K562 (cell line): ENCODE measurements around the gene RAB17. TPM values are rescaled to one million over a fixed set of nuclear protein-coding genes. Genes with fewer than 3 reads are reported as not detected.

Source experiments
- ARID1B ChIP-seq: fragments of 450-650 bp; IDR thresholded peaks from 2 replicates; pipeline ENCODE4 v1.6.1; 2016; ENCODE audit warnings: antibody characterized with exemption, mild to moderate bottlenecking, inconsistent platforms
- ARID3B ChIP-seq: fragments of 250-450 bp; sonication (Bioruptor Pico); IDR thresholded peaks from 2 replicates; pipeline ENCODE4 v1.4.0; 2020; ENCODE audit warnings: borderline replicate concordance
- C11orf30 ChIP-seq: fragments of 450-650 bp; IDR thresholded peaks from 2 replicates; pipeline ENCODE4 v1.6.1; 2016; ENCODE audit warnings: low read depth, mild to moderate bottlenecking
- CREM ChIP-seq: IDR thresholded peaks from 2 replicates; pipeline ENCODE4 v1.6.1; 2014; ENCODE audit warnings: antibody characterized with exemption, low read depth
- ETS2 ChIP-seq: IDR thresholded peaks from 2 replicates; pipeline ENCODE4 v1.6.1; 2016; ENCODE audit warnings: borderline replicate concordance, missing genetic modification characterization, mild to moderate bottlenecking, moderate library complexity, missing compliant biosample characterization; ENCODE audit not compliant: poor library complexity, severe bottlenecking
- ETV6 ChIP-seq, 3 experiments: fragments of 150-350 bp in 1 of 3; sonication (generic) in 1 of 3; formaldehyde crosslinking in 1 of 3; IDR thresholded peaks; 2 replicates each; pipeline versions ENCODE4 v1.6.1 to v1.8.0; 2014 to 2022; ENCODE audit warnings: borderline replicate concordance in 2 of 3, low read depth in 2 of 3, antibody characterized with exemption in 1 of 3, low read length in 1 of 3, mild to moderate bottlenecking in 1 of 3, missing genetic modification reagents in 1 of 3
- FOSL1 ChIP-seq: fragments of 200-800 bp; sonication (Bioruptor generic); conservative IDR thresholded peaks from 2 replicates; pipeline ENCODE4 v1.6.1; 2016; ENCODE audit warnings: missing genetic modification characterization, missing compliant biosample characterization
- GTF3C2 ChIP-seq: IDR thresholded peaks from 3 replicates; pipeline ENCODE4 v1.6.1; 2011; ENCODE audit warnings: borderline replicate concordance, mild to moderate bottlenecking, moderate library complexity; ENCODE audit not compliant: insufficient read length; ENCODE audit errors: extremely low read depth
- HMG20B ChIP-seq: fragments of 250-450 bp; sonication (Bioruptor Pico); IDR thresholded peaks from 2 replicates; pipeline ENCODE4 v1.5.0; 2021; ENCODE audit warnings: mild to moderate bottlenecking
- KAT7 ChIP-seq: sonication (generic); formaldehyde crosslinking; IDR thresholded peaks from 2 replicates; pipeline ENCODE4 v1.8.0; 2022; ENCODE audit warnings: missing genetic modification reagents, mild to moderate bottlenecking, borderline replicate concordance
- KHSRP ChIP-seq: fragments of 450-650 bp; IDR thresholded peaks from 2 replicates; pipeline ENCODE4 v1.6.1; 2017
- NFE2 ChIP-seq: IDR thresholded peaks from 2 replicates; pipeline ENCODE4 v1.6.1; 2014; ENCODE audit warnings: antibody characterized with exemption, low read depth
- RFX5 ChIP-seq: IDR thresholded peaks from 2 replicates; pipeline ENCODE4 v1.6.1; 2011; ENCODE audit warnings: low read depth, mild to moderate bottlenecking, improper control_type of control experiment, low read length
- TEAD4 ChIP-seq, 2 experiments: sonication (generic) in 1 of 2; formaldehyde crosslinking in 1 of 2; IDR thresholded peaks; 2 replicates each; pipeline versions ENCODE4 v1.6.1 to v1.8.0; 2012 to 2022; ENCODE audit warnings: borderline replicate concordance in 1 of 2, inconsistent platforms in 1 of 2, low read length in 1 of 2, mild to moderate bottlenecking in 1 of 2, missing genetic modification reagents in 1 of 2
- TFAM ChIP-seq: fragments of 250-450 bp; sonication (Bioruptor Pico); conservative IDR thresholded peaks from 2 replicates; pipeline ENCODE4 v1.5.0; 2021; ENCODE audit warnings: mild to moderate bottlenecking, moderate library complexity
- ZC3H11A ChIP-seq: IDR thresholded peaks from 2 replicates; pipeline ENCODE4 v1.6.1; 2012; ENCODE audit warnings: low read depth, low read length, improper control_type of control experiment
- ZNF24 ChIP-seq: fragments of 450-650 bp; IDR thresholded peaks from 2 replicates; pipeline ENCODE4 v1.6.1; 2016
- ZNF311 ChIP-seq: fragments of 250-450 bp; sonication (Bioruptor Pico); IDR thresholded peaks from 2 replicates; pipeline ENCODE4 v1.4.0; 2020; ENCODE audit warnings: mild to moderate bottlenecking, moderate library complexity
- ZNF766 ChIP-seq: fragments of 200-800 bp; sonication (Bioruptor generic); conservative IDR thresholded peaks from 2 replicates; pipeline ENCODE4 v1.6.1; 2016; ENCODE audit warnings: missing genetic modification characterization, missing compliant biosample characterization
- polyA plus RNA-seq, 8 experiments: library from polyadenylated mRNA; depleted of rRNA in 4 of 8; stranded (reverse) in 5 of 8; unstranded in 3 of 8; fragments of >200 nt; fragmentation: Nextera tagmentation in 2 of 8; fragmentation: Illumina TruSeq in 1 of 8; extraction: Ambion mirVana in 2 of 8; extraction: Trizol in 1 of 8; gene quantifications; 2 replicates each; pipeline versions ENCODE4 v1.2.1 to v1.2.3, GENCODE V29; 2011 to 2014; ENCODE audit warnings: inconsistent platforms in 1 of 8, missing spikeins in 1 of 8
- total RNA-seq, 7 experiments: library from RNA; depleted of rRNA in 6 of 7; stranded (reverse); fragments of >200 nt in 6 of 7; fragmentation: Illumina TruSeq in 2 of 7; extraction: Trizol in 2 of 7; gene quantifications; 2 replicates each; pipeline versions ENCODE4 v1.2.1 to v1.2.3, GENCODE V29; 2011 to 2021; ENCODE audit warnings: low replicate concordance in 1 of 7
- TF ChIP-seq, protein P1 (sequence below): sonication (generic); formaldehyde crosslinking; IDR thresholded peaks from 2 replicates; pipeline ENCODE4 v1.8.0; 2022; ENCODE audit warnings: missing genetic modification reagents, mild to moderate bottlenecking, borderline replicate concordance

The RAB17 gene
- total and polyA plus RNA-seq, 9 of the 15 experiments (the other 6 are each of a cell fraction or from before 2014, with no cell fraction given) = 0.13 TPM; not detected in 8

- TF ChIP-seq TEAD4 (IDR thresholded peaks at IDR 0.05; ENCODE audit: low read length) = peak; percentile 19; the same call in 1 of the 2 replicates
- no peak for TF ChIP-seq TEAD4 (CRISPR knock-in tag; IDR thresholded peaks at IDR 0.05; ENCODE audit: borderline replicate concordance)
- TF ChIP-seq ETS2 = no peak
- peak; percentile 76 for TF ChIP-seq FOSL1 (tag)
- TF ChIP-seq ARID1B = peak; percentile 53; the same call in 1 of the 2 replicates
- peak; percentile 37; the same call in 1 of the 2 replicates for TF ChIP-seq C11orf30
- no peak for TF ChIP-seq TFAM (CRISPR knock-in tag)
- TF ChIP-seq GTF3C2 = no peak
- no peak for TF ChIP-seq KHSRP
- TF ChIP-seq HMG20B (CRISPR knock-in tag) = no peak
- no peak for TF ChIP-seq CREM
- 0 out of 2 replicates have a peak, but pooled peaks have one; percentile 24 for TF ChIP-seq ZNF766 (CRISPR knock-in tag)
- peak; percentile 68 for TF ChIP-seq NFE2
- no peak for TF ChIP-seq ETV6 (IDR thresholded peaks at IDR 0.05; ENCODE audit: borderline replicate concordance in 1 of 2, low read depth in 2 of 2, low read length in 1 of 2)
- TF ChIP-seq ETV6 (CRISPR knock-in tag; IDR thresholded peaks at IDR 0.05; ENCODE audit: borderline replicate concordance) = no peak
- no peak for TF ChIP-seq ARID3B (CRISPR knock-in tag)
- TF ChIP-seq ZC3H11A = no peak
- TF ChIP-seq ZNF24 = no peak
- TF ChIP-seq KAT7 (CRISPR knock-in tag) = no peak
- TF ChIP-seq, protein P1, sequence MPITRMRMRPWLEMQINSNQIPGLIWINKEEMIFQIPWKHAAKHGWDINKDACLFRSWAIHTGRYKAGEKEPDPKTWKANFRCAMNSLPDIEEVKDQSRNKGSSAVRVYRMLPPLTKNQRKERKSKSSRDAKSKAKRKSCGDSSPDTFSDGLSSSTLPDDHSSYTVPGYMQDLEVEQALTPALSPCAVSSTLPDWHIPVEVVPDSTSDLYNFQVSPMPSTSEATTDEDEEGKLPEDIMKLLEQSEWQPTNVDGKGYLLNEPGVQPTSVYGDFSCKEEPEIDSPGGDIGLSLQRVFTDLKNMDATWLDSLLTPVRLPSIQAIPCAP (CRISPR knock-in tag) = no peak
- no peak for TF ChIP-seq RFX5
- no peak for TF ChIP-seq ZNF311
Measured at GRCh38 chr2:237535385-237536082, 55.0 kb downstream of the RAB17 start (continued).
